Right cardiac atrium (tissue), 5 donors: Measurements from ENCODE around the gene UNK. TPM values are rescaled to one million over a fixed set of nuclear protein-coding genes. Genes with fewer than 3 reads are reported as not detected.
"Not testable (repeated sequence)": the region's sequence is repeated elsewhere in the genome, so short reads cannot be mapped to it uniquely, and the experiment has no call there.

Source experiments
- ATAC-seq, 2 donors: fragments of 200-7000 bp; cut with Tn5 transposase; one replicate each; pipeline versions ENCODE4 v1.8.0 to v1.9.1; 2020; ENCODE audit warnings: moderate library complexity in 2 of 2, mild to moderate bottlenecking in 1 of 2
- DNase-seq, 3 donors: peaks; one replicate each; pipeline ENCODE4 v3.0.0-alpha.2; 2020
- H3K27ac ChIP-seq: one replicate; pipeline ENCODE4 v1.5.1; 2013; ENCODE audit warnings: mild to moderate bottlenecking, low read length, control low read depth, moderate library complexity
- H3K27me3 ChIP-seq: one replicate; pipeline ENCODE4 v1.6.1; 2013; ENCODE audit not compliant: control insufficient read depth, insufficient read depth
- H3K4me1 ChIP-seq: one replicate; pipeline ENCODE4 v1.6.1; 2013; ENCODE audit warnings: low read length; ENCODE audit not compliant: control insufficient read depth, insufficient read depth
- H3K4me3 ChIP-seq: one replicate; pipeline ENCODE4 v1.5.1; 2013; ENCODE audit warnings: low read length, control low read depth
- H3K9me3 ChIP-seq: one replicate; pipeline ENCODE4 v1.6.1; 2013; ENCODE audit warnings: low read length; ENCODE audit not compliant: control insufficient read depth
- WGBS: extraction: QIAGEN DNeasy Blood & Tissue Kit; methylation state at CpG from one replicate; pipeline ENCODE4 v1.1.7; 2013; 5-methylcytosine and 5-hydroxymethylcytosine counted together
- intact Hi-C, 4 donors: fragments of 100-400 bp; cut with DNase I; formaldehyde crosslinking; loops; one replicate each; pipeline versions ENCODE4 v1.11.0 to v1.14.0; 2022 to 2023
- polyA plus RNA-seq: library from polyadenylated mRNA; stranded (reverse); fragments of 200-250 nt; gene quantifications from one replicate; pipeline ENCODE4 v1.2.3, GENCODE V29; 2013
- total RNA-seq, 4 donors: library from RNA; stranded (reverse); fragmentation: NEBNext Ultra II Directional; extraction: Animal tissue kit (Norgen Biotek cat#: 25700); gene quantifications; one replicate each; pipeline ENCODE4 v1.2.1, GENCODE V29; 2021
- donor health status: healthy with polysubstance abuse.
- donor health status: DM: no; HTN: yes; CAD: no.
- donor health status: DM: no; HTN: no; CAD: no.
- donor health status: DM: no; HTN: yes; CAD: no; lungs with severe emphysema.
- donor health status: DM: yes; HTN: yes; CAD: no.

The UNK gene
- total and polyA plus RNA-seq, 5 donors: 18.2 to 22.5 (median 20.4) TPM

GRCh38 chr17:75773808-75774470 lies 10.7 kb upstream of the UNK start:
- ATAC-seq: peak in 1 of 2 donors; percentile 0
- Histone ChIP-seq H3K27me3 (no peaks in the 10 kb centered on the region), H3K27ac (no peak overlapping the region), H3K9me3 (no peaks in the 10 kb centered on the region), H3K4me1 (peaks cover 3% of the 10 kb centered on the region), H3K4me3 (no peak overlapping the region)
- WGBS: 77% methylated on average over 15 of the region's 15 CpGs
- no peak for DNase-seq
- intact Hi-C loops: no loop called here

GRCh38 chr17:75774471-75774990 lies 10.1 kb upstream of the UNK start:
- Histone ChIP-seq H3K27ac (no peak overlapping the region), H3K4me3 (no peak overlapping the region), H3K9me3 (no peaks in the 10 kb centered on the region), H3K4me1 (peaks cover 3% of the 10 kb centered on the region), H3K27me3 (no peaks in the 10 kb centered on the region)
- DNase-seq (no peak), ATAC-seq (no peak)
- WGBS: 83% methylated on average over 4 of the region's 4 CpGs
- intact Hi-C loops: no loop called here

GRCh38 chr17:75774991-75775668 lies 9.5 kb upstream of the UNK start:
- H3K27me3 ChIP-seq: no peaks in the 10 kb centered on the region
- peaks cover 3% of the 10 kb centered on the region for H3K4me1 ChIP-seq
- 56% methylated on average over 6 of the region's 6 CpGs for WGBS
- ATAC-seq: no peak
- peak overlapping the region; percentile 13 for H3K27ac ChIP-seq
- no peak for DNase-seq
- H3K4me3 ChIP-seq: no peak overlapping the region
- intact Hi-C loops: no loop called here
- no peaks in the 10 kb centered on the region for H3K9me3 ChIP-seq

GRCh38 chr17:75776386-75777295 lies 8.0 kb upstream of the UNK start:
- intact Hi-C loops: no loop called here
- Histone ChIP-seq H3K4me3 (peak overlapping the region; percentile 87), H3K4me1 (peaks cover 3% of the 10 kb centered on the region), H3K27ac (peak overlapping the region; percentile 83), H3K9me3 (no peaks in the 10 kb centered on the region), H3K27me3 (no peaks in the 10 kb centered on the region)
- DNase-seq: no peak
- WGBS: 11% methylated on average over 15 of the region's 15 CpGs
- ATAC-seq: no peak

- Histone ChIP-seq H3K9me3 (no peaks in the 10 kb centered on the region), H3K27ac (no peak overlapping the region), H3K27me3 (no peaks in the 10 kb centered on the region), H3K4me3 (peak overlapping the region; percentile 87), H3K4me1 (peaks cover 3% of the 10 kb centered on the region)
- DNase-seq: peak in 1 of 3 donors; percentile 33
- no peak for ATAC-seq
- under 1% methylated on average over 2 of the region's 2 CpGs for WGBS
- intact Hi-C loops: no loop called here
These were observed 7.2 kb upstream of the UNK start for GRCh38 chr17:75777296-75777922.

GRCh38 chr17:75778066-75778860 lies 6.3 kb upstream of the UNK start:
- DNase-seq: peak in 1 of 3 donors; percentile 28
- intact Hi-C loops, H3K9me3 ChIP-seq, ATAC-seq, H3K27me3 ChIP-seq, H3K4me1 ChIP-seq: not testable (repeated sequence)
- under 1% methylated on average over 19 of the region's 19 CpGs for WGBS
- H3K27ac ChIP-seq: peak overlapping the region; percentile 100
- H3K4me3 ChIP-seq: peak overlapping the region; percentile 87

- WGBS: under 1% methylated on average over 38 of the region's 38 CpGs
- peaks cover 4% of the 10 kb centered on the region for H3K4me1 ChIP-seq
- H3K27me3 ChIP-seq: no peaks in the 10 kb centered on the region
- peak in 1 of 3 donors; percentile 66 for DNase-seq
- ATAC-seq: peak in 1 of 2 donors; percentile 4
- H3K27ac ChIP-seq: peak overlapping the region; percentile 100
- no peaks in the 10 kb centered on the region for H3K9me3 ChIP-seq
- peak overlapping the region; percentile 87 for H3K4me3 ChIP-seq
- intact Hi-C loops: no loop called here
These were observed 5.8 kb upstream of the UNK start for GRCh38 chr17:75778861-75779249.

- Histone ChIP-seq H3K27ac (peak overlapping the region; percentile 100), H3K4me1 (peaks cover 7% of the 10 kb centered on the region), H3K9me3 (no peaks in the 10 kb centered on the region), H3K4me3 (peak overlapping the region; percentile 87), H3K27me3 (no peaks in the 10 kb centered on the region)
- intact Hi-C loops: no loop called here
- under 1% methylated on average over 84 of the region's 84 CpGs for WGBS
- DNase-seq (peak; percentile 97 to 98 (median 98)), ATAC-seq (peak; percentile 85 to 88)
These were observed 5.2 kb upstream of the UNK start for GRCh38 chr17:75779250-75779986.

GRCh38 chr17:75779987-75780889 lies 4.4 kb upstream of the UNK start:
- H3K27me3 ChIP-seq: no peaks in the 10 kb centered on the region
- ATAC-seq (no peak), DNase-seq (no peak)
- H3K4me3 ChIP-seq: no peak overlapping the region
- H3K9me3 ChIP-seq: no peaks in the 10 kb centered on the region
- no peak overlapping the region for H3K27ac ChIP-seq
- peaks cover 7% of the 10 kb centered on the region for H3K4me1 ChIP-seq
- intact Hi-C loops: loop anchor here in 1 of 4 donors (10.0 kb wide), 1 partner anchor 115 kb away; the partner anchor contains the start of gene TRIM65
- 22% methylated on average over 5 of the region's 5 CpGs for WGBS
